22Rv1 (cell line): ENCODE data around the gene DBX2.
"Not testable (repeated sequence)": the region's sequence is repeated elsewhere in the genome, so short reads cannot be mapped to it uniquely, and the experiment has no call there.

Experiments used
- H3K27ac ChIP-seq: fragments of 450-650 bp; 2 replicates; pipeline ENCODE4 v1.5.1; 2017
- ZFX ChIP-seq: fragments of 450-650 bp; IDR thresholded peaks from 2 replicates; pipeline ENCODE4 v1.6.1; 2017; ENCODE audit warnings: antibody characterized with exemption, borderline replicate concordance
- TF ChIP-seq, protein P1 (sequence below): fragments of 450-650 bp; IDR thresholded peaks from 2 replicates; pipeline ENCODE4 v1.5.1; 2017; ENCODE audit warnings: mild to moderate bottlenecking

Gene DBX2

DNA sequence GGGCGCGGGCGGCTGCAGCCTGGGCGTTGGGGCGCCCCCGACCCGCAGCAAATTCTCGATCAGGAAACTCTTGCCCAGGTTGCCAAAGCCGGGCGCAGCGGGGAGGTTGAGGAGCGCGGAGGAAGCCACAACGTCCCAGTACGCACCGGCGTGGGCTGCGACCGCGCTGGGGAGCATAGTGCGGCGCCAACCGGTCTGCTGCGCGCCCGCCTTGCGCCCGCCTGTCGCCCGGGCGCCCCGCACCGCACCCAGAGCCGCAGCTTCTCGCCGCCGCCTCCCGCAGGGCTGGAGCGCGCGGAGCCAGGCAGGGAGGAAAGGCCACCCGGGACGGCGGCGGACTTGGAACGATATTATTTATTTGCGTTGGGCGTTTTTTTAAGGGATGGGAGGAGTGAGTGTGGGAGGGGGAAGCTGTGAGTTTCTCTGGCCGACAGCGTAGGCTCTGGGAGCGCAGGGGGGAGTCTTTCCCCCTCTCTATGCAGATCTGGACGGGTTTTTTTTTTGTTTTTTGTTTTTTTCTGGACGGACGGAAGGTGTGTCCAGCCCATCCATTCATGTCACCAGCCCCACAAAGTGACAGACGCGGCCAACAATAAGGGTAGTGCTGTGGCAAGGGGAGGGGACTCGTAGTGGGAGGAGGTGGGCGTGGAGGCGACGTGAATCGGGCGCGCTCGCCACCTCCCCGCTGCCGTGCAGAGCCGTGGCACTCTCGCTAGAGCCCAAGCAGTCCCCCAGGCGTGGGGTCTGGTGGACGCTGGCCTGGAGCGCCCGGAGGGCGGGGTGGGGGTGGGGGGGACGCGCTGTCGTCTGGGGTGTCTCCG, at the start of gene DBX2:
TSS of gene DBX2 (minus strand) at position 349 of the 821 bp plus-strand sequence. CDS start at position 177, 172 bp downstream.
- H3K27ac ChIP-seq = peak within 1 kb of the TSS; percentile 48
- TF ChIP-seq ZFX = no peak
- TF ChIP-seq, protein P1, sequence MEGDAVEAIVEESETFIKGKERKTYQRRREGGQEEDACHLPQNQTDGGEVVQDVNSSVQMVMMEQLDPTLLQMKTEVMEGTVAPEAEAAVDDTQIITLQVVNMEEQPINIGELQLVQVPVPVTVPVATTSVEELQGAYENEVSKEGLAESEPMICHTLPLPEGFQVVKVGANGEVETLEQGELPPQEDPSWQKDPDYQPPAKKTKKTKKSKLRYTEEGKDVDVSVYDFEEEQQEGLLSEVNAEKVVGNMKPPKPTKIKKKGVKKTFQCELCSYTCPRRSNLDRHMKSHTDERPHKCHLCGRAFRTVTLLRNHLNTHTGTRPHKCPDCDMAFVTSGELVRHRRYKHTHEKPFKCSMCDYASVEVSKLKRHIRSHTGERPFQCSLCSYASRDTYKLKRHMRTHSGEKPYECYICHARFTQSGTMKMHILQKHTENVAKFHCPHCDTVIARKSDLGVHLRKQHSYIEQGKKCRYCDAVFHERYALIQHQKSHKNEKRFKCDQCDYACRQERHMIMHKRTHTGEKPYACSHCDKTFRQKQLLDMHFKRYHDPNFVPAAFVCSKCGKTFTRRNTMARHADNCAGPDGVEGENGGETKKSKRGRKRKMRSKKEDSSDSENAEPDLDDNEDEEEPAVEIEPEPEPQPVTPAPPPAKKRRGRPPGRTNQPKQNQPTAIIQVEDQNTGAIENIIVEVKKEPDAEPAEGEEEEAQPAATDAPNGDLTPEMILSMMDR = no peak

DNA sequence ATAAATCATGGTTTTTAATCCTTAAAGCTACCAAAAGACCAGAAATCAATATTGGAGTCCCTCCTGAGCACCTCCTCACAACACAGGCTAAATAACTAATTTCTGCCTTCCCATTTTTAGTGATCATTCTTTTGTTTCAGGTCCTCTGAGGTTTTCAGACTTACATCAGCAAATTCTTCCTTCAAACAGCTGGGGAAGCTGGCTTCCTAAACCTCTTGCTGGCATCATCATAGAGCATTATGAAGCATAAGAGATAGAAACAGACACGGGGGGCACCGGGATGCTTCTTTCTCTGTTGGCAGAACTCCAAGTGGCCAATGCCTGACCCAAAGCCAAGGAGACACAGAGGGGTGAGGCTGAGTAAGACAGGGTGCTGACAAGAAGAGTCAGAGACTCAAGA, 47.9 kb upstream of the DBX2 start:
- TF ChIP-seq, protein P1 = no peak
- no peak for TF ChIP-seq ZFX
- no peak overlapping the region for H3K27ac ChIP-seq

DNA sequence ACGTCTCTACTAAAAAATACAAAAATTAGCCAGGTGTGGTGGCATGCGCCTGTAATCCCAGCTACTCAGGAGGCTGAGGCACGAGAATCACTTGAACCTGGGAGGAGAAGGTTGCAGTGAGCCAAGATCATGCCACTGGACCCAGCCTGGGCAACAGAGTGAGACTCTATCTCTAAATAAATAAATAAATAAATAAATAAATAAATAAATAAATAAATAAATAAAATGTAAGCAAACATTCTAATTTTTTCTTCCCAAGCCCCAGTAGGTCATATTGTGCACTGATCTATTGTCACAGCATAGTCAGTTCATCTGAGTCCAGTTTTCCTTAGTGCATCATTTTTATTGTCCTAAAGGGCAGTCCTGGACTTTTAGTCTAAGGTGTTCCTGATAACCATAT, 44.5 kb upstream of the DBX2 start:
- H3K27ac ChIP-seq = not testable (repeated sequence)

DNA sequence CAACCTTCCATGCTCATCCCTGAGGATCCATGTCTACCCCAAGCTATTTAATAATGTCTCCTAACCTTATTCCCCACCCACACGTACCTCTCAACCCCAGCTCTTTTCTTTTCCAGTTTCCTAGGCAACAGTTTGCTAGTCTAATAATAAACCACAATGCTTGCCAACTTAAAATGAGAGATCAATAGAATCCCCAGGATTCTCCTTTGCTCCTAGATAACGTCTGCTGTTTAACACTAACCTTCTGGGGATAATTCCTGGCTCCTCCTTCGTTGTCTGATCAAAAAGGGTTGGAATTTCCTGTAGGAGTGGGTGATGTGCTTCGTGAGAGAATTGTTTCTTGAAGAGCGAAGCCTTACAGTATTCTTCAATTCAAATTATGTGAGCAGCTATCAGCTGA, 42.2 kb upstream of the DBX2 start:
- no peak overlapping the region for H3K27ac ChIP-seq
- TF ChIP-seq ZFX = no peak
- TF ChIP-seq, protein P1 = no peak

DNA sequence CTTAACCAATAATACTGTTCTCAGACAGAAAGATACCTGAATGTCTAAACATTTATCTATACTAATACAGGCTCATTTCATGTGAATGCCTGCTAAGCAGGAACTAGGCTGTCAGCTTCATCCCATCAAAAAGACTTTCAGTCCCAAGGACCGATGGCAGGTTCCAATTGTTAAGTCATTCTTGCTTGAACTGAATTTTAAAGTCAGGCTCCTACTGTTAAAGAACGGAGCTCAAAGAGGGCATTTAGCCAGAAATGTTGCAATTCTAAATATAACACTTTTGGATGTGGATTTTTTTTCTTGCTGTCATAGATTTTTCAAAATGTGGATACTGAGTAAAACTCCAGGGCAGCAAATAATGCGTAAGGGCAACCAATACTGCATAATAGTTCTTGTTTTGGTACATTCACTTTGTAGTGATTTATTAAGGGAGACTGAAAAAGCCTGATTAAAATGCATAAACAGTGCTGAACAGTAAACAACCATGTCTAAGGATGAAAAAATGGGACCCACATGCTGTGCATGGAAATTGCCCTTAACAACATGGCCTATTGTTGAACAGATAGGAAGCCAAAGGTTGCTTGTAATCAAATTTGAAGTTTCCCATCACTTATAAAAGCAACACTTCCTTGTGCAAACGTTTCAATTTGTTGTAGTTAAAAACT, 38.6 kb upstream of the DBX2 start:
- no peak for TF ChIP-seq ZFX
- TF ChIP-seq, protein P1 = no peak
- no peak overlapping the region for H3K27ac ChIP-seq

DNA sequence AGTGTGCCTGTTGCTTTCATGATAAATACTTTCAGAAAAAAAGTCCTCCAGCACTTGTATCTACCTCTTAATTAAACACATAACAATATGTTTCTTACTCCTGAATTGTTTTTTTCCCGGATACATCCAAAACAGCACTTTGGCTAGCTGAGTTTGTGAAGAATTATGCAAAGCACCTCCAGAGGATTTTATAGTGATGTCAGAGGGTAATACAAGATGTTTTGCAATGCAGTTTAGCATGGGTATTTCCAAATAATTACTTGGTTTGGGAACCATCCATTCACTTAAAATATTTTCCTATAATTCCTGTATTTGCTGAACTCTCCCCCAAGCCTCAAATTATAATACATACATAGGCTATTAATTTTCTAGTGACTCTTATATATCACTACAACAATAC, 37.7 kb upstream of the DBX2 start:
- H3K27ac ChIP-seq = no peak overlapping the region
- TF ChIP-seq, protein P1 = no peak
- TF ChIP-seq ZFX = no peak

DNA sequence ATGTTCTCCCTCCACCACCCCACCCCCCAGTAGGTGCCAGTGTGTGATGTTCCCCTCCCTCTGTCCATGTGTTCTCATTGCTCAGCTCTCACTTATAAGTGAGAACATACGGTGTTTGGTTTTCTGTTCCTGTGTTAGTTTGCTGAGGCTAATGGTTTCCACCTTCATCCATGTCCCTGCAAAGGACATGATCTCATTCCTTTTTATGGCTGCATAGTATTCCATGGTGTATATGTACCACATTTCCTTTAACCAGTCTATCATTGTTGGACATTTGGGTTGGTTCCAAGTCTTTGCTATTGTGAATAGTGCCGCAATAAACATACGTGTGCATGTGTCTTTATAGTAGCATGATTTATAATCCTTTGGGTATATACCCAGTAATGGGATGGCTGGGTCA, 33.3 kb upstream of the DBX2 start:
- not testable (repeated sequence) for H3K27ac ChIP-seq

DNA sequence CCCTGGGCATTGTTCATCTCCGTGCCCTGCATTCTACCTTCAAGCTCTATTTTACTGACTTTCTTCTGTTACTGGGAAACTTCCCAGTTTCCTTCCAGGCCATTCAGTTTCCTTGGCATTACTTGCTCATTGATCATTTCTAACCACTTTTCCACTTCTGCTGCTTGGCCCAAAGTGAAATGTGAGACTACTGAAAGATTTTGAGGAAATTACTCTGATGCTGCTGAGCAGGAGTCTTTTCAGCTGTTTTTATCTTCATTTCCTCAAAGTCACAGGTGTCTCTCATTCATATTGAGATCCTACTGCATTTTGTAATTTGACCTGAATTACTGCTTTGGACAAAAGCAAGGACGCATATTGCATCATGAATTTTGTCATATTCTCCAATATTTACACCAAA, 26.4 kb upstream of the DBX2 start:
- no peak for TF ChIP-seq ZFX
- TF ChIP-seq, protein P1 = no peak
- no peak overlapping the region for H3K27ac ChIP-seq
